Mammary epithelial cell (primary cell): ENCODE measurements around the gene MIOX.
"Not testable (repeated sequence)": the region's sequence is repeated elsewhere in the genome, so short reads cannot be mapped to it uniquely, and the experiment has no call there.

Experiments used
- CTCF ChIP-seq, 2 donors: IDR thresholded peaks in 1 of 2; conservative IDR thresholded peaks in 1 of 2; 2 replicates each; pipeline ENCODE4 v1.5.1; 2011 to 2012; ENCODE audit warnings: inconsistent platforms in 2 of 2, low read length in 2 of 2, mild to moderate bottlenecking in 2 of 2, control low read depth in 1 of 2, low read depth in 1 of 2; ENCODE audit not compliant: insufficient read depth in 1 of 2; ENCODE audit errors: extremely low read depth in 1 of 2
- EZH2 ChIP-seq: IDR thresholded peaks from 2 replicates; pipeline ENCODE4 v1.6.1; 2012; ENCODE audit warnings: low read length, inconsistent platforms, borderline replicate concordance

DNA sequence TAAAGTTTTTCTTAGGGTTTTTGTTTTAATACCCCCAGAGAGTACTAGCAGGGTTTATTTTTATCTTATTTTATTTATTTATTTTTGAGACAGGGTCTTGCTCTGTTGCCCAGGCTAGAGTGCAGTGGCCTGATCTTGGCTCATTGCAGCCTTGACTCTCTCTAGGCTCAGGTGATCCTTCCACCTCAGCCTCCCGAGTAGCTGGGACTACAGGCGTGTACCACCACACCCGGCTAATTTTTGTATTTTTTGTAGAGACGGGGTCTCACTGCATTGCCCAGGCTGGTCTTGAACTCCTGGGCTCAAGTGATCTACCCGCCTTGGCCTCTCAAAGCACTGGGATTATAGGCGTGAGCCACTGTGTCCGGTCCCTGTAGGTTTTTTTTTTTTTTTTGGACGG is 33.5 kb downstream of the MIOX start:
- TF ChIP-seq CTCF (conservative IDR thresholded peaks at IDR 0.05 in 1 of 2, IDR thresholded peaks at IDR 0.05 in 1 of 2; ENCODE audit: extremely low read depth in 1 of 2, insufficient read depth in 1 of 2, low read depth in 1 of 2, low read length in 2 of 2); EZH2: not testable (repeated sequence)
